HG02610 (cell line): ENCODE measurements around the gene UBR2.
"Not testable (repeated sequence)": the region's sequence is repeated elsewhere in the genome, so short reads cannot be mapped to it uniquely, and the experiment has no call there.

Source experiments
- ATAC-seq: cut with Tn5 transposase; IDR thresholded peaks from one replicate; pipeline ENCODE4 v1.9.1; 2021; ENCODE audit warnings: mild to moderate bottlenecking, moderate library complexity; ENCODE audit not compliant: unreplicated experiment

Gene UBR2

GRCh38 chr6:42616716-42617115 is 52.9 kb downstream of the UBR2 start:
- no peak for ATAC-seq

- ATAC-seq, result no peak
Measured at GRCh38 chr6:42618105-42618504, 54.3 kb downstream of the UBR2 start.

- ATAC-seq, result no peak
Measured at GRCh38 chr6:42618686-42619085, 54.9 kb downstream of the UBR2 start.

GRCh38 chr6:42619963-42620362 is 56.1 kb downstream of the UBR2 start:
- no peak for ATAC-seq

- no peak for ATAC-seq
Measured at GRCh38 chr6:42624601-42625000, 60.8 kb downstream of the UBR2 start.

- no peak for ATAC-seq
Measured at GRCh38 chr6:42627044-42627443, 63.2 kb downstream of the UBR2 start.

- ATAC-seq, result no peak
Measured at GRCh38 chr6:42627674-42628073, 63.8 kb downstream of the UBR2 start.

- ATAC-seq, result no peak
Measured at GRCh38 chr6:42628604-42629003, 64.8 kb downstream of the UBR2 start.

- no peak for ATAC-seq
Measured at GRCh38 chr6:42629845-42630244, 66.0 kb downstream of the UBR2 start.

- no peak for ATAC-seq
Measured at GRCh38 chr6:42637681-42638080, 73.9 kb downstream of the UBR2 start.

- ATAC-seq, result no peak
Measured at GRCh38 chr6:42642794-42643193, 79.0 kb downstream of the UBR2 start.

GRCh38 chr6:42644211-42644610 is 80.4 kb downstream of the UBR2 start:
- ATAC-seq, result no peak

- ATAC-seq, result no peak
Measured at GRCh38 chr6:42652024-42652746, 88.4 kb downstream of the UBR2 start.

GRCh38 chr6:42653851-42654250 is 90.0 kb downstream of the UBR2 start:
- ATAC-seq, result no peak

- ATAC-seq, result no peak
Measured at GRCh38 chr6:42659806-42660205, 96.0 kb downstream of the UBR2 start.

GRCh38 chr6:42661540-42662153 is 97.8 kb downstream of the UBR2 start:
- ATAC-seq, result no peak

- ATAC-seq, result no peak
Measured at GRCh38 chr6:42664718-42665117, 100.9 kb downstream of the UBR2 start.

GRCh38 chr6:42674368-42674767 is 110.5 kb downstream of the UBR2 start:
- ATAC-seq, result not testable (repeated sequence)

- ATAC-seq, result no peak
Measured at GRCh38 chr6:42674780-42675179, 111.0 kb downstream of the UBR2 start.

GRCh38 chr6:42679358-42679757 is 115.5 kb downstream of the UBR2 start:
- no peak for ATAC-seq

GRCh38 chr6:42688281-42688680 is 124.5 kb downstream of the UBR2 start:
- ATAC-seq, result no peak

- no peak for ATAC-seq
Measured at GRCh38 chr6:42689371-42689770, 125.5 kb downstream of the UBR2 start.
